GF-D8 (cell line): ENCODE data around the gene TINAGL1.

Source experiments
- DNase-seq: peaks from one replicate; lab custom pipeline; 2025; lab: John Stamatoyannopoulos, UW

The TINAGL1 gene

GRCh38 chr1:31607360-31607759 lies 31.0 kb downstream of the TINAGL1 start:
- no peak for DNase-seq

GRCh38 chr1:31609514-31610118 lies 33.3 kb downstream of the TINAGL1 start:
- DNase-seq = no peak

GRCh38 chr1:31614414-31615005 lies 38.2 kb downstream of the TINAGL1 start:
- DNase-seq = no peak

GRCh38 chr1:31615414-31615813 lies 39.1 kb downstream of the TINAGL1 start:
- no peak for DNase-seq

GRCh38 chr1:31615939-31616338 lies 39.6 kb downstream of the TINAGL1 start:
- no peak for DNase-seq

GRCh38 chr1:31617218-31617915 lies 41.1 kb downstream of the TINAGL1 start, which contains the start of gene HCRTR1:
Gene HCRTR1, plus strand, starts transcription at chr1:31617689. Its CDS starts 1,504 bp downstream, at chr1:31619193.
- no peak for DNase-seq

GRCh38 chr1:31617916-31618746 lies 41.8 kb downstream of the TINAGL1 start:
- DNase-seq = no peak

GRCh38 chr1:31618916-31619846 lies 42.9 kb downstream of the TINAGL1 start:
- no peak for DNase-seq

GRCh38 chr1:31620631-31621497 lies 44.5 kb downstream of the TINAGL1 start:
- no peak for DNase-seq

- DNase-seq = no peak
Measured at GRCh38 chr1:31621498-31621820, 45.1 kb downstream of the TINAGL1 start.

- DNase-seq = no peak
Measured at GRCh38 chr1:31621847-31622730, 45.8 kb downstream of the TINAGL1 start.

- DNase-seq = no peak
Measured at GRCh38 chr1:31623365-31623764, 47.0 kb downstream of the TINAGL1 start.

GRCh38 chr1:31624309-31624708 lies 48.0 kb downstream of the TINAGL1 start:
- DNase-seq = no peak

- DNase-seq = no peak
Measured at GRCh38 chr1:31624731-31625514, 48.6 kb downstream of the TINAGL1 start.

GRCh38 chr1:31625561-31626222 lies 49.4 kb downstream of the TINAGL1 start:
- DNase-seq = no peak

GRCh38 chr1:31626223-31627207 lies 50.2 kb downstream of the TINAGL1 start:
- no peak for DNase-seq
